Upper lobe of left lung (tissue), 6 donors: ENCODE measurements around the gene CAMK4. TPM values are rescaled to one million over a fixed set of nuclear protein-coding genes. Genes with fewer than 3 reads are reported as not detected.

Source experiments
- ATAC-seq, 2 donors: fragments of 200-7000 bp; cut with Tn5 transposase; one replicate each; pipeline ENCODE4 v1.9.1; 2022; ENCODE audit warnings: mild to moderate bottlenecking in 2 of 2, moderate library complexity in 2 of 2; ENCODE audit not compliant: low FRiP score in 2 of 2
- DNase-seq, 2 donors: peaks; one replicate each; pipeline ENCODE4 v3.0.0-alpha.2; 2019 to 2020
- H3K27ac ChIP-seq, 4 donors: fragments of 200-600 bp; sonication (generic); one replicate each; pipeline ENCODE4 v1.5.1; 2016 to 2019
- H3K27me3 ChIP-seq, 4 donors: fragments of 200-600 bp; sonication (generic); one replicate each; pipeline ENCODE4 v1.5.1; 2017 to 2019
- H3K36me3 ChIP-seq, 4 donors: fragments of 200-600 bp; sonication (generic); one replicate each; pipeline ENCODE4 v1.5.1; 2016 to 2019
- H3K4me1 ChIP-seq, 4 donors: fragments of 200-600 bp; sonication (generic); one replicate each; pipeline ENCODE4 v1.5.1; 2018 to 2019
- H3K4me3 ChIP-seq, 4 donors: fragments of 200-600 bp; sonication (generic); one replicate each; pipeline ENCODE4 v1.5.1; 2017 to 2019; ENCODE audit warnings: mild to moderate bottlenecking in 2 of 4, moderate library complexity in 1 of 4
- H3K9me3 ChIP-seq, 4 donors: fragments of 200-600 bp; sonication (generic); one replicate each; pipeline ENCODE4 v1.5.1; 2018 to 2019
- EP300 ChIP-seq, 4 donors: sonication (generic); formaldehyde crosslinking; IDR thresholded peaks; one replicate each; pipeline ENCODE4 v1.5.1; 2017; ENCODE audit warnings: antibody characterized with exemption in 4 of 4, control low read depth in 2 of 4
- POLR2A ChIP-seq, 4 donors: fragments of 450-650 bp; IDR thresholded peaks; one replicate each; pipeline ENCODE4 v1.5.1; 2016 to 2017; ENCODE audit warnings: antibody characterized with exemption in 4 of 4, mild to moderate bottlenecking in 2 of 4
- POLR2AphosphoS5 ChIP-seq, 2 donors: sonication (generic); formaldehyde crosslinking; IDR thresholded peaks; one replicate each; pipeline ENCODE4 v1.5.1; 2017; ENCODE audit warnings: antibody characterized with exemption in 2 of 2
- WGBS, 2 donors: methylation state at CpG; one replicate each; pipeline ENCODE4 v1.1.5; 2017 to 2018; 5-methylcytosine and 5-hydroxymethylcytosine counted together
- total RNA-seq, 6 donors: library from RNA; depleted of rRNA in 4 of 6; stranded (reverse); fragments of >200 nt in 4 of 6; gene quantifications; one replicate each; pipeline versions ENCODE4 v1.1.0 to v1.2.1, GENCODE V29; 2016 to 2021
- TF ChIP-seq, protein P1 (sequence below), 6 experiments: fragments of 450-650 bp in 4 of 6; fragments of 200-600 bp in 2 of 6; sonication (generic) in 2 of 6; IDR thresholded peaks; one replicate each; pipeline ENCODE4 v1.5.1; 2016 to 2019; ENCODE audit warnings: antibody characterized with exemption in 6 of 6
- donor health status: DM: no; HTN: no; CAD: no; lungs with moderate emphysema.
- donor health status: DM: no; HTN: yes; CAD: no; lungs with severe emphysema.

CAMK4 gene
- total RNA-seq, 6 donors from 2014 or later: 1.8 to 36.7 (median 2.2) TPM

GRCh38 chr5:111223101-111223786, 940 bp upstream of the CAMK4 start:
- ATAC-seq (no peak), DNase-seq (no peak)
- TF ChIP-seq, protein P1, sequence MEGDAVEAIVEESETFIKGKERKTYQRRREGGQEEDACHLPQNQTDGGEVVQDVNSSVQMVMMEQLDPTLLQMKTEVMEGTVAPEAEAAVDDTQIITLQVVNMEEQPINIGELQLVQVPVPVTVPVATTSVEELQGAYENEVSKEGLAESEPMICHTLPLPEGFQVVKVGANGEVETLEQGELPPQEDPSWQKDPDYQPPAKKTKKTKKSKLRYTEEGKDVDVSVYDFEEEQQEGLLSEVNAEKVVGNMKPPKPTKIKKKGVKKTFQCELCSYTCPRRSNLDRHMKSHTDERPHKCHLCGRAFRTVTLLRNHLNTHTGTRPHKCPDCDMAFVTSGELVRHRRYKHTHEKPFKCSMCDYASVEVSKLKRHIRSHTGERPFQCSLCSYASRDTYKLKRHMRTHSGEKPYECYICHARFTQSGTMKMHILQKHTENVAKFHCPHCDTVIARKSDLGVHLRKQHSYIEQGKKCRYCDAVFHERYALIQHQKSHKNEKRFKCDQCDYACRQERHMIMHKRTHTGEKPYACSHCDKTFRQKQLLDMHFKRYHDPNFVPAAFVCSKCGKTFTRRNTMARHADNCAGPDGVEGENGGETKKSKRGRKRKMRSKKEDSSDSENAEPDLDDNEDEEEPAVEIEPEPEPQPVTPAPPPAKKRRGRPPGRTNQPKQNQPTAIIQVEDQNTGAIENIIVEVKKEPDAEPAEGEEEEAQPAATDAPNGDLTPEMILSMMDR (IDR thresholded peaks at IDR 0.05): no peak
- TF ChIP-seq POLR2AphosphoS5 (IDR thresholded peaks at IDR 0.05) (no peak), EP300 (IDR thresholded peaks at IDR 0.05) (no peak), POLR2A (IDR thresholded peaks at IDR 0.05) (no peak)
- WGBS, 2 donors: 43 to 46% methylated on average over 8 of the region's 8 CpGs
- Histone ChIP-seq H3K27ac (peak overlapping the region in 1 of 4 donors; percentile 58), H3K27me3 (peaks cover 0 to 10% (median 4%) of the 10 kb centered on the region in 4 donors), H3K9me3 (no peaks in the 10 kb centered on the region), H3K4me1 (peaks cover 10 to 24% (median 15%) of the 10 kb centered on the region in 4 donors), H3K36me3 (no peaks in the 10 kb centered on the region), H3K4me3 (peak overlapping the region in 3 of 4 donors; percentile 44 to 65 (median 60))

DNA sequence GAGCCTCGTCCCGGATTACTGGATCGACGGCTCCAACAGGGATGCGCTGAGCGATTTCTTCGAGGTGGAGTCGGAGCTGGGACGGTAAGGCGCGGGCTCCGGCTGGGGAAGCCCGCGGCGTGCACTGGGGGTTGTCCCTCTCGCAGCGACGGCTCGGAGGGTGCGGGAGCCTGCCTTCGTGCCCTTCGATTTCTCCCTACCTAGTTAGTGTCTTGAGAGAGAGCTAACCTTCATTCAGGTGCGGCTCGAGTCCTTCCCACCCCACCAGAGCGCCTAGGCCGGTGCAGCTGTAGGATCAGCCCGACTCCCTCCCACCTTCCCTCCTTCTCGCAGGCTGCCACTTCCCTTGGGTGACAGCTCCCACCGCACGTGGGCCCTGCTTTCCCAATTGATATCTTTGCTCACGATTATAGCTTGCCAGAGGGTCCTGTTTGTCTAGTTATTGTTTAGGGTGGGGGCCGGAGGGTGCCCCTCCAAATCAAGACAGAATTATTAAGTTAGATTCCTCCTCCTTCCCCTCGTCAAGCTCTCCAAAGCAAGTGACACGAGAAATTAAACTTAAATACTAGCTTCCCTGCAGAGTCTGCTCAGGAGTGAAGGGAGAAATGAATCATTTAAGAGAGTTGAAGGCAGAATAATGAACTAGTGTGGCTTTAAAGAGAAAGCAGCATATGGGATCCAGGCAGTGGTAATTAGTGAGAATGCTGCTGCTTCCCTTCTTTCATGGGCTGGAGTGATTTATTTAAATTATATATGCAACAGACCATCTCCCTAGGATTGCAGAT, 569 bp downstream of the CAMK4 start:
- TF ChIP-seq EP300 (IDR thresholded peaks at IDR 0.05) (no peak), POLR2AphosphoS5 (IDR thresholded peaks at IDR 0.05) (no peak), POLR2A (IDR thresholded peaks at IDR 0.05) (no peak)
- TF ChIP-seq, protein P1 (IDR thresholded peaks at IDR 0.05): no peak
- peak overlapping the region in 1 of 4 donors; percentile 58 for H3K27ac ChIP-seq
- peak overlapping the region; percentile 40 to 65 (median 52) for H3K4me3 ChIP-seq
- peaks cover 0 to 10% (median 4%) of the 10 kb centered on the region in 4 donors for H3K27me3 ChIP-seq
- no peaks in the 10 kb centered on the region for H3K36me3 ChIP-seq
- WGBS, 2 donors: 2 to 9% methylated on average over 10 to 34 of the region's 34 CpGs
- H3K4me1 ChIP-seq: peaks cover 10 to 24% (median 15%) of the 10 kb centered on the region in 4 donors
- H3K9me3 ChIP-seq: no peaks in the 10 kb centered on the region
- DNase-seq (no peak), ATAC-seq (peak in 1 of 2 donors; percentile 38)

GRCh38 chr5:111225926-111226325, 1.7 kb downstream of the CAMK4 start:
- TF ChIP-seq POLR2A (IDR thresholded peaks at IDR 0.05) (no peak), EP300 (IDR thresholded peaks at IDR 0.05) (no peak), POLR2AphosphoS5 (IDR thresholded peaks at IDR 0.05) (no peak)
- TF ChIP-seq, protein P1 (IDR thresholded peaks at IDR 0.05): no peak
- no peaks in the 10 kb centered on the region for H3K9me3 ChIP-seq
- H3K36me3 ChIP-seq: no peaks in the 10 kb centered on the region
- DNase-seq (no peak), ATAC-seq (no peak)
- 73 to 77% methylated on average over 4 of the region's 4 CpGs for WGBS, 2 donors
- H3K4me3 ChIP-seq: no peak overlapping the region
- H3K4me1 ChIP-seq: peaks cover 10 to 24% (median 15%) of the 10 kb centered on the region in 4 donors
- H3K27ac ChIP-seq: no peak overlapping the region
- peaks cover 0 to 10% (median 4%) of the 10 kb centered on the region in 4 donors for H3K27me3 ChIP-seq

DNA sequence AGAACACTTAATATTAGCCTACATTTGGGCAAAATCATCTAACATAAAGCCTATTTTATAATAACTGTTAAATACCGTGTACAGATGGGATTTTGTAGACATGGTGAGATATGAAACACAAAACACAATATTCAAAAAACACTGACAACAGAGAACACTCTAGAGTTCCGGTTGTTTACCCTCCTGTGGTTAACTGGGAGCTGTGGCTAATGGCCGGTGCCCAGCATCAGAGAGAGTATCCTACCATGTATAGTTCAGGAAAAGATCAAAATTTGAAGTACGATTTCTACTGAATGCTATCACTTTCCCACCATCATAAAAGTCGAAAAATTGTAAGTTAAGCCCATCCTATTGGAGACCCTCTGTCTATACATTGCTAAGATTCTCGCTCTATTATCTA, 2.4 kb downstream of the CAMK4 start:
- no peak overlapping the region for H3K4me3 ChIP-seq
- TF ChIP-seq EP300 (IDR thresholded peaks at IDR 0.05) (no peak), POLR2A (IDR thresholded peaks at IDR 0.05) (no peak), POLR2AphosphoS5 (IDR thresholded peaks at IDR 0.05) (no peak)
- TF ChIP-seq, protein P1 (IDR thresholded peaks at IDR 0.05): no peak
- no peaks in the 10 kb centered on the region for H3K9me3 ChIP-seq
- no peak for ATAC-seq
- peaks cover 10 to 24% (median 15%) of the 10 kb centered on the region in 4 donors for H3K4me1 ChIP-seq
- peaks cover 0 to 10% (median 4%) of the 10 kb centered on the region in 4 donors for H3K27me3 ChIP-seq
- DNase-seq: no peak
- no peak overlapping the region for H3K27ac ChIP-seq
- WGBS, 2 donors: 87 to 90% methylated on average over 6 of the region's 6 CpGs
- H3K36me3 ChIP-seq: no peaks in the 10 kb centered on the region
